Measurements from ENCODE around the gene CNIH4.

Gene CNIH4

DNA sequence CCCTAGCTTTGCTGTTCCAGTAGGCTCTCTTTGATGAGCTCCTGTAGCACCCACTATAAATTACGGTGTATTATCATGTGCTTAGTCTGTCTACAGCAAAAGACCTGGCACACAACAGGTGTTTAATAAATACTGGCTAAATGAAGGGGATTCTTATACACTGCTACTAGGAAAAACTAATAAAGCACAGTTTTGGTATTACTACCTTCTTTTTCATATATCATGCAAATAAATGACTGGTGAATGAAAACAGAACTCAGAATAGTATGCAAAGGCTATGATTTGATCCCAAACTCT is 51.6 kb downstream of the CNIH4 start:
- no peak overlapping the region for H3K27ac ChIP-seq (ENCODE audit: low read depth, low read length)

DNA sequence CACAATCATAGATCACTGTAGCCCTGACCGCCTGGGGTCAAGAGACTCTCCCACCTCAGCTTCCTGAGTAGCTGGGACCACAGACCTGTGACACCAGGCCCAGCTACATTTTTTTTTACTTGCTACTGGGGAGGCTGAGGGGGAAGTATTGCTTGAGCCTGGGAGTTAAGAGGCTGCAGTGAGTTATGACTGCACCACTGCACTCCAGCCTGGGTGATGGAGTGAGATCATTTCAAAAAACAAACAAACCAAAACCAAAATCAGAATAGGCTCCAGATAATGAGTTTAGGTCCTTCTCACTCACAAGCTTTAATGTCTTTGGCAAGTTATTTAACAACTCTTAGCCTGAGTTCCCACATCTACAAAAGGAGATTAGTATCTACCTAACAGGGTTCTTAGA is 55.1 kb downstream of the CNIH4 start:
- no peaks in the 10 kb centered on the region for H3K79me2 ChIP-seq (ENCODE audit: control insufficient read depth, insufficient read depth, low read length, poor library complexity)
- WGBS (ENCODE audit: extremely low coverage, insufficient coverage, insufficient read length) = no CpG with 5 or more reads among the region's 1 CpG
- no peak overlapping the region for H3K4ac ChIP-seq (ENCODE audit: low read depth, low read length)
- no peak overlapping the region for H2BK12ac ChIP-seq (ENCODE audit: low read length)
- no peak overlapping the region for H2BK5ac ChIP-seq (ENCODE audit: low read depth, low read length, poor library complexity)
- H4K8ac ChIP-seq (ENCODE audit: low read depth, low read length) = no peak overlapping the region
- no peak overlapping the region for H3K27ac ChIP-seq (ENCODE audit: low read depth, low read length)
- no peak overlapping the region for H2AK5ac ChIP-seq (ENCODE audit: low read length)
- no peaks in the 10 kb centered on the region for H3K79me1 ChIP-seq (ENCODE audit: low read length)
- peak in 1 of 2 donors; percentile 43 for DNase-seq
- no peak overlapping the region for H3K23ac ChIP-seq (ENCODE audit: low read length)
- no peaks in the 10 kb centered on the region for H3K9me3 ChIP-seq (ENCODE audit: insufficient read depth, low read depth, low read length)
- no peak overlapping the region for H4K91ac ChIP-seq (ENCODE audit: low read depth, low read length)
- no peaks in the 10 kb centered on the region for H3K27me3 ChIP-seq (ENCODE audit: insufficient read depth, low read length)
- no peak overlapping the region for H4K12ac ChIP-seq (ENCODE audit: low read depth, low read length)
- H3K36me3 ChIP-seq (ENCODE audit: control insufficient read depth in 1 of 2, insufficient read depth in 2 of 2, low read length in 2 of 2) = peaks cover 26 to 28% of the 10 kb centered on the region in 2 experiments
- no peak overlapping the region for H3K4me3 ChIP-seq (ENCODE audit: low read depth, low read length)
- H2BK120ac ChIP-seq (ENCODE audit: insufficient read depth, low read length, poor library complexity) = no peak overlapping the region
- H3K9ac ChIP-seq (ENCODE audit: low read length) = no peak overlapping the region
- peaks cover 0 to under 1% of the 10 kb centered on the region in 2 experiments for H3K4me1 ChIP-seq (ENCODE audit: control insufficient read depth in 1 of 2, insufficient read depth in 2 of 2, low read length in 2 of 2)
- no peak overlapping the region for H3K14ac ChIP-seq (ENCODE audit: low read length)
- H3K4me2 ChIP-seq (ENCODE audit: low read length) = no peak overlapping the region
- no peak overlapping the region for H3K18ac ChIP-seq (ENCODE audit: low read length)
- H2AFZ ChIP-seq (ENCODE audit: insufficient read depth, low read length, poor library complexity) = no peak overlapping the region

More for the DNA sequence above, 51.6 kb downstream of the CNIH4 start:
- Histone ChIP-seq H2AK5ac (ENCODE audit: low read length) (no peak overlapping the region), H3K18ac (ENCODE audit: low read length) (no peak overlapping the region), H3K4me1 (ENCODE audit: control insufficient read depth in 1 of 2, insufficient read depth in 2 of 2, low read length in 2 of 2) (peaks cover 0 to 2% of the 10 kb centered on the region in 2 experiments), H3K14ac (ENCODE audit: low read length) (no peak overlapping the region), H2AFZ (ENCODE audit: insufficient read depth, low read length, poor library complexity) (no peak overlapping the region), H3K36me3 (ENCODE audit: control insufficient read depth in 1 of 2, insufficient read depth in 2 of 2, low read length in 2 of 2) (peaks cover 22 to 25% of the 10 kb centered on the region in 2 experiments), H3K4ac (ENCODE audit: low read depth, low read length) (no peak overlapping the region), H3K27me3 (ENCODE audit: insufficient read depth, low read length) (no peaks in the 10 kb centered on the region), H2BK5ac (ENCODE audit: low read depth, low read length, poor library complexity) (no peak overlapping the region), H4K12ac (ENCODE audit: low read depth, low read length) (no peak overlapping the region), H4K8ac (ENCODE audit: low read depth, low read length) (no peak overlapping the region), H3K9ac (ENCODE audit: low read length) (no peak overlapping the region), H2BK120ac (ENCODE audit: insufficient read depth, low read length, poor library complexity) (no peak overlapping the region), H4K91ac (ENCODE audit: low read depth, low read length) (no peak overlapping the region), H3K4me3 (ENCODE audit: low read depth, low read length) (no peak overlapping the region), H3K9me3 (ENCODE audit: insufficient read depth, low read depth, low read length) (no peaks in the 10 kb centered on the region), H2BK12ac (ENCODE audit: low read length) (no peak overlapping the region), H3K4me2 (ENCODE audit: low read length) (no peak overlapping the region), H3K79me2 (ENCODE audit: control insufficient read depth, insufficient read depth, low read length, poor library complexity) (no peaks in the 10 kb centered on the region), H3K79me1 (ENCODE audit: low read length) (no peaks in the 10 kb centered on the region), H3K23ac (ENCODE audit: low read length) (no peak overlapping the region)
- WGBS (ENCODE audit: extremely low coverage, insufficient coverage, insufficient read length) = no CpG with 5 or more reads among the region's 1 CpG
- DNase-seq = no peak

DNA sequence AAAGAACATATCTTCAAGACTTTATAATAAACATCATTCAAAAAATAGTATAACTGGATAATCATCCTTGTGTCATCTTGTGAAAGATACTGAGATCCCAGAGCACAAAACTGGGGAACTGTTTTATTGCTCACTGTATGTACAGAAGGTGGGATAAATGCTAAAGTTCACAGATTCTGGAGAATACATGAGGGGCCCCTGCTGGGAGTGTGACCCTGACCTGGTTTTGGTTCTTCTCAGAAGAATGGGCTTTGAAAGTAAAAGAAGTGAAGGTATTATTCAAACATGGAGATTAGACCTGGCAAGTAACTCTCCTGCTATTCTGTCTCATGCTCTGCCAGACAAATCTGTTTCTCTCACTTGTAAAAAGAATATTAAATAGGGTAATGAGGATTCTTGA is 63.4 kb downstream of the CNIH4 start:
- H3K79me1 ChIP-seq (ENCODE audit: low read length) = no peaks in the 10 kb centered on the region
- H4K91ac ChIP-seq (ENCODE audit: low read depth, low read length) = no peak overlapping the region
- H2BK12ac ChIP-seq (ENCODE audit: low read length) = no peak overlapping the region
- H2AK5ac ChIP-seq (ENCODE audit: low read length) = no peak overlapping the region
- no peaks in the 10 kb centered on the region for H3K79me2 ChIP-seq (ENCODE audit: control insufficient read depth, insufficient read depth, low read length, poor library complexity)
- no peak overlapping the region for H3K27ac ChIP-seq (ENCODE audit: low read depth, low read length)
- no peak for DNase-seq
- H2AFZ ChIP-seq (ENCODE audit: insufficient read depth, low read length, poor library complexity) = no peak overlapping the region
- no peak overlapping the region for H4K8ac ChIP-seq (ENCODE audit: low read depth, low read length)
- H3K23ac ChIP-seq (ENCODE audit: low read length) = no peak overlapping the region
- no peak overlapping the region for H3K4me3 ChIP-seq (ENCODE audit: low read depth, low read length)
- H2BK5ac ChIP-seq (ENCODE audit: low read depth, low read length, poor library complexity) = no peak overlapping the region
- H3K36me3 ChIP-seq (ENCODE audit: control insufficient read depth in 1 of 2, insufficient read depth in 2 of 2, low read length in 2 of 2) = peaks cover 29 to 46% of the 10 kb centered on the region in 2 experiments
- H4K12ac ChIP-seq (ENCODE audit: low read depth, low read length) = no peak overlapping the region
- H3K9ac ChIP-seq (ENCODE audit: low read length) = no peak overlapping the region
- no peak overlapping the region for H2BK120ac ChIP-seq (ENCODE audit: insufficient read depth, low read length, poor library complexity)
- H3K4ac ChIP-seq (ENCODE audit: low read depth, low read length) = no peak overlapping the region
- H3K27me3 ChIP-seq (ENCODE audit: insufficient read depth, low read length) = no peaks in the 10 kb centered on the region
- no peak overlapping the region for H3K18ac ChIP-seq (ENCODE audit: low read length)
- no peaks in the 10 kb centered on the region for H3K4me1 ChIP-seq (ENCODE audit: control insufficient read depth in 1 of 2, insufficient read depth in 2 of 2, low read length in 2 of 2)
- no peaks in the 10 kb centered on the region for H3K9me3 ChIP-seq (ENCODE audit: insufficient read depth, low read depth, low read length)
- no peak overlapping the region for H3K4me2 ChIP-seq (ENCODE audit: low read length)
- H3K14ac ChIP-seq (ENCODE audit: low read length) = no peak overlapping the region

DNA sequence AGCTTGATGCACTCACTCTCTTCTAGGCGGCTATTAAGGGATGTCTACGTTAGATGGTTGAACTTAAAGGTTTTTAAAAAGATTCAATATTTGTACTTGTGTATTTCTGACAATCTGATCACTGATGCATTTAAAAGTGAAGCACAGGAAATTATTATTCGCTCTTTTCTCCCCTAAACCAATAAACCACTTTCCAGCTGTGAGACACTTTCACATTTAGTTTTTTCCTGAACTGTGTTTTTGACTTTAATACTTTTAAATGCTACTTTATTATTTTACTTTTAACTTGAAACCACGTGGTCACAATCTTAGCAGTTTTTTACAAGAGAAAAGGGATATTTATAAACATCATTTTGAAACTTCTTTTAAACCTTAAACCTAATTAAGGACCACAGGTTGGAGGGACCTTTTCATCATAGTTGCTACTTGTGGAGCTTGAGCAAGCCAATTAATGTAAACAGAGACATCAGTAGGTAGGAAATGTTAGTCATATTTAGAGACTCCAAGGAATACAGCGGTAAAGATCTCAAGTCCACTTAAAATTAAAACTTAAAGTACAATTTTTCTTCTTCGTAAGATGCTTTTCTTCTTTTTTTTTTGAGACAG is 68.7 kb downstream of the CNIH4 start:
- no peak overlapping the region for H3K14ac ChIP-seq (ENCODE audit: low read length)
- H4K12ac ChIP-seq (ENCODE audit: low read depth, low read length) = no peak overlapping the region
- H3K23ac ChIP-seq (ENCODE audit: low read length) = no peak overlapping the region
- H3K79me1 ChIP-seq (ENCODE audit: low read length) = no peaks in the 10 kb centered on the region
- H4K8ac ChIP-seq (ENCODE audit: low read depth, low read length) = no peak overlapping the region
- no peaks in the 10 kb centered on the region for H3K4me1 ChIP-seq (ENCODE audit: control insufficient read depth in 1 of 2, insufficient read depth in 2 of 2, low read length in 2 of 2)
- H3K4ac ChIP-seq (ENCODE audit: low read depth, low read length) = no peak overlapping the region
- no peaks in the 10 kb centered on the region for H3K9me3 ChIP-seq (ENCODE audit: insufficient read depth, low read depth, low read length)
- no peak overlapping the region for H2AK5ac ChIP-seq (ENCODE audit: low read length)
- H3K18ac ChIP-seq (ENCODE audit: low read length) = no peak overlapping the region
- no peak overlapping the region for H3K4me2 ChIP-seq (ENCODE audit: low read length)
- no peaks in the 10 kb centered on the region for H3K27me3 ChIP-seq (ENCODE audit: insufficient read depth, low read length)
- no peak overlapping the region for H2BK120ac ChIP-seq (ENCODE audit: insufficient read depth, low read length, poor library complexity)
- no peak overlapping the region for H4K91ac ChIP-seq (ENCODE audit: low read depth, low read length)
- H3K9ac ChIP-seq (ENCODE audit: low read length) = no peak overlapping the region
- H2BK12ac ChIP-seq (ENCODE audit: low read length) = no peak overlapping the region
- peaks cover 31 to 38% of the 10 kb centered on the region in 2 experiments for H3K36me3 ChIP-seq (ENCODE audit: control insufficient read depth in 1 of 2, insufficient read depth in 2 of 2, low read length in 2 of 2)
- WGBS (ENCODE audit: extremely low coverage, insufficient coverage, insufficient read length) = no CpG with 5 or more reads among the region's 6 CpGs
- DNase-seq = no peak
- no peak overlapping the region for H2AFZ ChIP-seq (ENCODE audit: insufficient read depth, low read length, poor library complexity)
- no peaks in the 10 kb centered on the region for H3K79me2 ChIP-seq (ENCODE audit: control insufficient read depth, insufficient read depth, low read length, poor library complexity)
- no peak overlapping the region for H2BK5ac ChIP-seq (ENCODE audit: low read depth, low read length, poor library complexity)
- H3K27ac ChIP-seq (ENCODE audit: low read depth, low read length) = no peak overlapping the region
- no peak overlapping the region for H3K4me3 ChIP-seq (ENCODE audit: low read depth, low read length)
